A673 (cell line): ENCODE data around the gene YWHAH.

Experiments used
- EZH2 ChIP-seq: fragments of 200-600 bp; sonication (generic); IDR thresholded peaks from 2 replicates; pipeline ENCODE4 v1.6.1; 2017; ENCODE audit warnings: borderline replicate concordance, low read depth, mild to moderate bottlenecking, mixed read lengths, antibody characterized with exemption, low read length; ENCODE audit not compliant: poor library complexity, severe bottlenecking
- TF ChIP-seq, protein P1 (sequence below): fragments of 300-800, 200-600 bp; sonication (generic); conservative IDR thresholded peaks from 2 replicates; pipeline ENCODE4 v1.5.1; 2017; ENCODE audit warnings: low read depth, mild to moderate bottlenecking, antibody characterized with exemption, low read length, moderate library complexity, mixed read lengths

GRCh38 chr22:31897842-31898805 is 46.2 kb upstream of the YWHAH start:
- TF ChIP-seq, protein P1, sequence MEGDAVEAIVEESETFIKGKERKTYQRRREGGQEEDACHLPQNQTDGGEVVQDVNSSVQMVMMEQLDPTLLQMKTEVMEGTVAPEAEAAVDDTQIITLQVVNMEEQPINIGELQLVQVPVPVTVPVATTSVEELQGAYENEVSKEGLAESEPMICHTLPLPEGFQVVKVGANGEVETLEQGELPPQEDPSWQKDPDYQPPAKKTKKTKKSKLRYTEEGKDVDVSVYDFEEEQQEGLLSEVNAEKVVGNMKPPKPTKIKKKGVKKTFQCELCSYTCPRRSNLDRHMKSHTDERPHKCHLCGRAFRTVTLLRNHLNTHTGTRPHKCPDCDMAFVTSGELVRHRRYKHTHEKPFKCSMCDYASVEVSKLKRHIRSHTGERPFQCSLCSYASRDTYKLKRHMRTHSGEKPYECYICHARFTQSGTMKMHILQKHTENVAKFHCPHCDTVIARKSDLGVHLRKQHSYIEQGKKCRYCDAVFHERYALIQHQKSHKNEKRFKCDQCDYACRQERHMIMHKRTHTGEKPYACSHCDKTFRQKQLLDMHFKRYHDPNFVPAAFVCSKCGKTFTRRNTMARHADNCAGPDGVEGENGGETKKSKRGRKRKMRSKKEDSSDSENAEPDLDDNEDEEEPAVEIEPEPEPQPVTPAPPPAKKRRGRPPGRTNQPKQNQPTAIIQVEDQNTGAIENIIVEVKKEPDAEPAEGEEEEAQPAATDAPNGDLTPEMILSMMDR, result no peak
- no peak for TF ChIP-seq EZH2
